ENCODE results near the gene OAT.
A peak's percentile ranks its signal among the peaks of the same experiment; 100 is the strongest.

OAT gene

GRCh38 chr10:124408357-124408756, 10.4 kb downstream of the OAT start:
- no peak overlapping the region for H3K9ac ChIP-seq (ENCODE audit: low read depth in 1 of 2, low read length in 2 of 2)
- H3K4me1 ChIP-seq (ENCODE audit: control insufficient read depth in 2 of 2, insufficient read depth in 2 of 2, low read length in 2 of 2) = peaks cover 5 to 9% of the 10 kb centered on the region in 2 donors
- no peaks in the 10 kb centered on the region for H3K27me3 ChIP-seq (ENCODE audit: control insufficient read depth in 2 of 2, insufficient read depth in 2 of 2, low read length in 2 of 2)
- H3K9me3 ChIP-seq (ENCODE audit: control insufficient read depth in 2 of 2, low read length in 2 of 2) = no peaks in the 10 kb centered on the region
- peaks cover 2 to 17% of the 10 kb centered on the region in 2 donors for H3K36me3 ChIP-seq (ENCODE audit: control insufficient read depth in 2 of 2, insufficient read depth in 2 of 2, low read length in 2 of 2)
- no peak overlapping the region for H3K4me3 ChIP-seq (ENCODE audit: low read length in 2 of 2)
- no peak overlapping the region for H3K27ac ChIP-seq (ENCODE audit: low read depth in 2 of 2, low read length in 2 of 2)

GRCh38 chr10:124407456-124407855, 11.3 kb downstream of the OAT start:
- H3K9ac ChIP-seq (ENCODE audit: low read depth in 1 of 2, low read length in 2 of 2) = no peak overlapping the region
- no peaks in the 10 kb centered on the region for H3K27me3 ChIP-seq (ENCODE audit: control insufficient read depth in 2 of 2, insufficient read depth in 2 of 2, low read length in 2 of 2)
- H3K27ac ChIP-seq (ENCODE audit: low read depth in 2 of 2, low read length in 2 of 2) = no peak overlapping the region
- H3K36me3 ChIP-seq (ENCODE audit: control insufficient read depth in 2 of 2, insufficient read depth in 2 of 2, low read length in 2 of 2) = peaks cover 4 to 20% of the 10 kb centered on the region in 2 donors
- peaks cover 5 to 9% of the 10 kb centered on the region in 2 donors for H3K4me1 ChIP-seq (ENCODE audit: control insufficient read depth in 2 of 2, insufficient read depth in 2 of 2, low read length in 2 of 2)
- no peaks in the 10 kb centered on the region for H3K9me3 ChIP-seq (ENCODE audit: control insufficient read depth in 2 of 2, low read length in 2 of 2)
- no peak overlapping the region for H3K4me3 ChIP-seq (ENCODE audit: low read length in 2 of 2)

- Histone ChIP-seq H3K27ac (ENCODE audit: low read depth in 2 of 2, low read length in 2 of 2) (no peak overlapping the region), H3K36me3 (ENCODE audit: control insufficient read depth in 2 of 2, insufficient read depth in 2 of 2, low read length in 2 of 2) (peaks cover 8 to 40% of the 10 kb centered on the region in 2 donors)
Observed at GRCh38 chr10:124403548-124403947, 15.2 kb downstream of the OAT start.

GRCh38 chr10:124402273-124402672, 16.4 kb downstream of the OAT start:
- H3K9me3 ChIP-seq (ENCODE audit: control insufficient read depth in 2 of 2, low read length in 2 of 2) = no peaks in the 10 kb centered on the region
- peaks cover 14 to 45% of the 10 kb centered on the region in 2 donors for H3K36me3 ChIP-seq (ENCODE audit: control insufficient read depth in 2 of 2, insufficient read depth in 2 of 2, low read length in 2 of 2)
- H3K4me1 ChIP-seq (ENCODE audit: control insufficient read depth in 2 of 2, insufficient read depth in 2 of 2, low read length in 2 of 2) = peaks cover 0 to 4% of the 10 kb centered on the region in 2 donors
- H3K27me3 ChIP-seq (ENCODE audit: control insufficient read depth in 2 of 2, insufficient read depth in 2 of 2, low read length in 2 of 2) = no peaks in the 10 kb centered on the region
- no peak overlapping the region for H3K9ac ChIP-seq (ENCODE audit: low read depth in 1 of 2, low read length in 2 of 2)
- H3K27ac ChIP-seq (ENCODE audit: low read depth in 2 of 2, low read length in 2 of 2) = no peak overlapping the region
- no peak overlapping the region for H3K4me3 ChIP-seq (ENCODE audit: low read length in 2 of 2)

More at GRCh38 chr10:124403548-124403947, 15.2 kb downstream of the OAT start:
- H3K4me1 ChIP-seq (ENCODE audit: control insufficient read depth in 2 of 2, insufficient read depth in 2 of 2, low read length in 2 of 2) = peaks cover 5 to 9% of the 10 kb centered on the region in 2 donors
- H3K27me3 ChIP-seq (ENCODE audit: control insufficient read depth in 2 of 2, insufficient read depth in 2 of 2, low read length in 2 of 2) = no peaks in the 10 kb centered on the region
- H3K9ac ChIP-seq (ENCODE audit: low read depth in 1 of 2, low read length in 2 of 2) = no peak overlapping the region
- H3K4me3 ChIP-seq (ENCODE audit: low read length in 2 of 2) = no peak overlapping the region
- no peaks in the 10 kb centered on the region for H3K9me3 ChIP-seq (ENCODE audit: control insufficient read depth in 2 of 2, low read length in 2 of 2)

GRCh38 chr10:124401633-124402032, 17.1 kb downstream of the OAT start:
- Histone ChIP-seq H3K4me1 (ENCODE audit: control insufficient read depth in 2 of 2, insufficient read depth in 2 of 2, low read length in 2 of 2) (peaks cover 0 to 2% of the 10 kb centered on the region in 2 donors), H3K9ac (ENCODE audit: low read depth in 1 of 2, low read length in 2 of 2) (no peak overlapping the region), H3K27ac (ENCODE audit: low read depth in 2 of 2, low read length in 2 of 2) (no peak overlapping the region), H3K4me3 (ENCODE audit: low read length in 2 of 2) (no peak overlapping the region), H3K36me3 (ENCODE audit: control insufficient read depth in 2 of 2, insufficient read depth in 2 of 2, low read length in 2 of 2) (peaks cover 17 to 41% of the 10 kb centered on the region in 2 donors), H3K9me3 (ENCODE audit: control insufficient read depth in 2 of 2, low read length in 2 of 2) (no peaks in the 10 kb centered on the region), H3K27me3 (ENCODE audit: control insufficient read depth in 2 of 2, insufficient read depth in 2 of 2, low read length in 2 of 2) (no peaks in the 10 kb centered on the region)

GRCh38 chr10:124394583-124394982, 24.1 kb downstream of the OAT start:
- Histone ChIP-seq H3K27ac (ENCODE audit: low read depth in 2 of 2, low read length in 2 of 2) (no peak overlapping the region), H3K4me3 (ENCODE audit: low read length in 2 of 2) (no peak overlapping the region), H3K36me3 (ENCODE audit: control insufficient read depth in 2 of 2, insufficient read depth in 2 of 2, low read length in 2 of 2) (peaks cover 6 to 9% of the 10 kb centered on the region in 2 donors), H3K9ac (ENCODE audit: low read depth in 1 of 2, low read length in 2 of 2) (no peak overlapping the region), H3K4me1 (ENCODE audit: control insufficient read depth in 2 of 2, insufficient read depth in 2 of 2, low read length in 2 of 2) (no peaks in the 10 kb centered on the region), H3K9me3 (ENCODE audit: control insufficient read depth in 2 of 2, low read length in 2 of 2) (no peaks in the 10 kb centered on the region), H3K27me3 (ENCODE audit: control insufficient read depth in 2 of 2, insufficient read depth in 2 of 2, low read length in 2 of 2) (peaks cover 0 to 4% of the 10 kb centered on the region in 2 donors)

GRCh38 chr10:124392626-124393342, 25.9 kb downstream of the OAT start:
- H3K9me3 ChIP-seq (ENCODE audit: control insufficient read depth in 2 of 2, low read length in 2 of 2) = no peaks in the 10 kb centered on the region
- peaks cover 5 to 7% of the 10 kb centered on the region in 2 donors for H3K36me3 ChIP-seq (ENCODE audit: control insufficient read depth in 2 of 2, insufficient read depth in 2 of 2, low read length in 2 of 2)
- H3K27ac ChIP-seq (ENCODE audit: low read depth in 2 of 2, low read length in 2 of 2) = no peak overlapping the region
- H3K4me1 ChIP-seq (ENCODE audit: control insufficient read depth in 2 of 2, insufficient read depth in 2 of 2, low read length in 2 of 2) = peaks cover 5 to 8% of the 10 kb centered on the region in 2 donors
- H3K27me3 ChIP-seq (ENCODE audit: control insufficient read depth in 2 of 2, insufficient read depth in 2 of 2, low read length in 2 of 2) = peaks cover 0 to 4% of the 10 kb centered on the region in 2 donors
- no peak overlapping the region for H3K4me3 ChIP-seq (ENCODE audit: low read length in 2 of 2)
- no peak overlapping the region for H3K9ac ChIP-seq (ENCODE audit: low read depth in 1 of 2, low read length in 2 of 2)

- H3K4me3 ChIP-seq (ENCODE audit: low read length in 2 of 2) = no peak overlapping the region
- H3K27me3 ChIP-seq (ENCODE audit: control insufficient read depth in 2 of 2, insufficient read depth in 2 of 2, low read length in 2 of 2) = peaks cover 0 to 4% of the 10 kb centered on the region in 2 donors
- peaks cover 5 to 8% of the 10 kb centered on the region in 2 donors for H3K4me1 ChIP-seq (ENCODE audit: control insufficient read depth in 2 of 2, insufficient read depth in 2 of 2, low read length in 2 of 2)
- H3K27ac ChIP-seq (ENCODE audit: low read depth in 2 of 2, low read length in 2 of 2) = no peak overlapping the region
- H3K9me3 ChIP-seq (ENCODE audit: control insufficient read depth in 2 of 2, low read length in 2 of 2) = no peaks in the 10 kb centered on the region
- no peak overlapping the region for H3K9ac ChIP-seq (ENCODE audit: low read depth in 1 of 2, low read length in 2 of 2)
- H3K36me3 ChIP-seq (ENCODE audit: control insufficient read depth in 2 of 2, insufficient read depth in 2 of 2, low read length in 2 of 2) = no peaks in the 10 kb centered on the region
Observed at GRCh38 chr10:124390471-124391187, 28.1 kb downstream of the OAT start.

GRCh38 chr10:124389613-124390361, 28.9 kb downstream of the OAT start:
- H3K36me3 ChIP-seq (ENCODE audit: control insufficient read depth in 2 of 2, insufficient read depth in 2 of 2, low read length in 2 of 2) = no peaks in the 10 kb centered on the region
- no peak overlapping the region for H3K27ac ChIP-seq (ENCODE audit: low read depth in 2 of 2, low read length in 2 of 2)
- H3K27me3 ChIP-seq (ENCODE audit: control insufficient read depth in 2 of 2, insufficient read depth in 2 of 2, low read length in 2 of 2) = peaks cover 0 to 4% of the 10 kb centered on the region in 2 donors
- H3K4me1 ChIP-seq (ENCODE audit: control insufficient read depth in 2 of 2, insufficient read depth in 2 of 2, low read length in 2 of 2) = peaks cover 5 to 8% of the 10 kb centered on the region in 2 donors
- H3K9me3 ChIP-seq (ENCODE audit: control insufficient read depth in 2 of 2, low read length in 2 of 2) = no peaks in the 10 kb centered on the region
- peak overlapping the region; percentile 20 to 56 for H3K4me3 ChIP-seq (ENCODE audit: low read length in 2 of 2)
- H3K9ac ChIP-seq (ENCODE audit: low read depth in 1 of 2, low read length in 2 of 2) = peak overlapping the region; percentile 26 to 60
